Measurements from ENCODE around the gene WDR45. TPM values are rescaled to one million over a fixed set of nuclear protein-coding genes. Genes with fewer than 3 reads are reported as not detected.

WDR45 gene
- total and polyA plus RNA-seq, 2 experiments from 2014 or later: 28.8 to 36.2 TPM

DNA sequence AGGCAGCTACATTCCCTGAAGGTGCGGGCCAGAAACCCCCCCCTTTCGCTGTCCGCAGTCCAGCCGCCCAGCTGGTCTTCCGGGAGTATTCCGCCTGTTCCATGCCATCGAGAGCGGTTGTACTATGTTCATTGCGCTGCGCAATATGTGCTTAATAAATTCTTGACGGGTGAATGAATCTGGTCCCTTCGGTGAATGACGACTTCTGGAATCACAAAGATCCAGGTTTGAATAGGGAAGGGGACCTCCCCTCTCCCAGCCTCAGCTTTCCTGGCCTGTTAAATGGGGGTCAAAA lies 35.8 kb downstream of the WDR45 start:
- no peaks in the 10 kb centered on the region for H3K9me3 Mint-ChIP-seq
- H3K4me3 ChIP-seq: peak overlapping the region; percentile 48

GRCh38 chrX:49043220-49043986 lies 36.3 kb downstream of the WDR45 start, which contains the start of gene TFE3:
TFE3 (minus strand) TSS chrX:49043357; CDS start chrX:49043226, 131 bp downstream.
- peaks cover 4% of the 10 kb centered on the region for H3K4me1 ChIP-seq (ENCODE audit: insufficient read depth)
- peak; percentile 72 for ATAC-seq
- H3K9me3 Mint-ChIP-seq: no peaks in the 10 kb centered on the region; the same call in 2 of the 3 replicates

More for the DNA sequence above, 35.8 kb downstream of the WDR45 start:
- no peak overlapping the region for H2AFZ ChIP-seq
- DNase-seq (ENCODE audit: low spot score): no peak
- TF ChIP-seq ZNF114 (CRISPR knock-in tag; IDR thresholded peaks at IDR 0.05): no peak
- no peak for TF ChIP-seq ZNF331 (CRISPR knock-in tag; IDR thresholded peaks at IDR 0.05; ENCODE audit: low read depth)
- TF ChIP-seq ETS1 (IDR thresholded peaks at IDR 0.05): no peak
- no peak for TF ChIP-seq CREB1 (CRISPR knock-in tag; IDR thresholded peaks at IDR 0.05; ENCODE audit: low read depth)
- TF ChIP-seq CTCF (conservative IDR thresholded peaks at IDR 0.05; ENCODE audit: low read depth in 2 of 2): no peak
- no peaks in the 10 kb centered on the region for H3K27me3 ChIP-seq (ENCODE audit: insufficient read depth)
- 0 out of 2 replicates have a peak, but pooled peaks cover under 1% of the 10 kb centered on the region for H3K36me3 ChIP-seq (ENCODE audit: insufficient read depth)
- ATAC-seq: no peak
- no peaks in the 10 kb centered on the region for H4K20me1 ChIP-seq (replicated peaks; ENCODE audit: insufficient read depth)
- peaks cover 18% of the 10 kb centered on the region for H3K27me3 Mint-ChIP-seq (ENCODE audit: insufficient read depth, low read depth, poor library complexity)
- H3K9me2 ChIP-seq (ENCODE audit: insufficient read depth): no peaks in the 10 kb centered on the region
- peaks cover 19% of the 10 kb centered on the region for H3K4me1 Mint-ChIP-seq
- H3K4me1 ChIP-seq (ENCODE audit: insufficient read depth): peaks cover 4% of the 10 kb centered on the region
- no peaks in the 10 kb centered on the region for H3F3A ChIP-seq (replicated peaks; ENCODE audit: low read depth)
- H3K79me2 ChIP-seq (replicated peaks; ENCODE audit: insufficient read depth): peaks cover 25% of the 10 kb centered on the region
- peak overlapping the region; percentile 68 for H3K4me2 ChIP-seq
- peak overlapping the region; percentile 94 for H3K27ac Mint-ChIP-seq
- H3K27ac ChIP-seq (ENCODE audit: low read depth): no peak overlapping the region
- H3K36me3 Mint-ChIP-seq (ENCODE audit: low read depth): peaks cover 13% of the 10 kb centered on the region
- peak overlapping the region; percentile 76 for H3K4me3 Mint-ChIP-seq

More at GRCh38 chrX:49043220-49043986, 36.3 kb downstream of the WDR45 start, which contains the start of gene TFE3:
- H3K27ac ChIP-seq (ENCODE audit: low read depth): peak within 1 kb of the TSS; percentile 94
- TF ChIP-seq CTCF (conservative IDR thresholded peaks at IDR 0.05; ENCODE audit: low read depth in 2 of 2) (peak; percentile 48 to 75), POLR2AphosphoS5 (IDR thresholded peaks at IDR 0.05; ENCODE audit: low read depth) (peak; percentile 45; the same call in 1 of the 2 replicates), CREB1 (CRISPR knock-in tag; IDR thresholded peaks at IDR 0.05; ENCODE audit: low read depth) (peak; percentile 68), EZH2 (IDR thresholded peaks at IDR 0.05; ENCODE audit: low read depth, unreplicated experiment) (no peak)
- H3K27me3 Mint-ChIP-seq (ENCODE audit: insufficient read depth, low read depth, poor library complexity): peaks cover 21% of the 10 kb centered on the region
- peaks cover 24% of the 10 kb centered on the region for H3K4me1 Mint-ChIP-seq
- peaks cover 30% of the 10 kb centered on the region for H3K79me2 ChIP-seq (replicated peaks; ENCODE audit: insufficient read depth)
- H3K4me2 ChIP-seq: peak within 1 kb of the TSS; percentile 74
- peaks cover 18% of the 10 kb centered on the region for H3K36me3 Mint-ChIP-seq (ENCODE audit: low read depth)
- no peaks in the 10 kb centered on the region for H4K20me1 ChIP-seq (replicated peaks; ENCODE audit: insufficient read depth)
- 0 out of 2 replicates have a peak, but pooled peaks cover 5% of the 10 kb centered on the region for H3K36me3 ChIP-seq (ENCODE audit: insufficient read depth)
- H2AFZ ChIP-seq: no peak within 1 kb of the TSS
- no peaks in the 10 kb centered on the region for H3K9me2 ChIP-seq (ENCODE audit: insufficient read depth)
- no peaks in the 10 kb centered on the region for H3K27me3 ChIP-seq (ENCODE audit: insufficient read depth)
- peak within 1 kb of the TSS; percentile 96 for H3K4me3 Mint-ChIP-seq
- peak within 1 kb of the TSS; percentile 97 for H3K27ac Mint-ChIP-seq
- peak within 1 kb of the TSS; percentile 77 for H3K4me3 ChIP-seq
- DNase-seq (ENCODE audit: low spot score): peak; percentile 98
- H3F3A ChIP-seq (replicated peaks; ENCODE audit: low read depth): no peaks in the 10 kb centered on the region
